ENCODE results near the gene CCRL2.

GRCh38 chr3:46380471-46381221 lies 26.4 kb upstream of the CCRL2 start:
- no peak for TF ChIP-seq POLR2AphosphoS5 (IDR thresholded peaks at IDR 0.05)
- TF ChIP-seq, protein P1, sequence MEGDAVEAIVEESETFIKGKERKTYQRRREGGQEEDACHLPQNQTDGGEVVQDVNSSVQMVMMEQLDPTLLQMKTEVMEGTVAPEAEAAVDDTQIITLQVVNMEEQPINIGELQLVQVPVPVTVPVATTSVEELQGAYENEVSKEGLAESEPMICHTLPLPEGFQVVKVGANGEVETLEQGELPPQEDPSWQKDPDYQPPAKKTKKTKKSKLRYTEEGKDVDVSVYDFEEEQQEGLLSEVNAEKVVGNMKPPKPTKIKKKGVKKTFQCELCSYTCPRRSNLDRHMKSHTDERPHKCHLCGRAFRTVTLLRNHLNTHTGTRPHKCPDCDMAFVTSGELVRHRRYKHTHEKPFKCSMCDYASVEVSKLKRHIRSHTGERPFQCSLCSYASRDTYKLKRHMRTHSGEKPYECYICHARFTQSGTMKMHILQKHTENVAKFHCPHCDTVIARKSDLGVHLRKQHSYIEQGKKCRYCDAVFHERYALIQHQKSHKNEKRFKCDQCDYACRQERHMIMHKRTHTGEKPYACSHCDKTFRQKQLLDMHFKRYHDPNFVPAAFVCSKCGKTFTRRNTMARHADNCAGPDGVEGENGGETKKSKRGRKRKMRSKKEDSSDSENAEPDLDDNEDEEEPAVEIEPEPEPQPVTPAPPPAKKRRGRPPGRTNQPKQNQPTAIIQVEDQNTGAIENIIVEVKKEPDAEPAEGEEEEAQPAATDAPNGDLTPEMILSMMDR (IDR thresholded peaks at IDR 0.05) = no peak
- no peak for TF ChIP-seq POLR2A (IDR thresholded peaks at IDR 0.05)
- TF ChIP-seq EP300 (IDR thresholded peaks at IDR 0.05) = no peak

Data from suprapubic skin (tissue), 4 donors.